Prostate gland (tissue), 2 donors: ENCODE data around the gene FIGN. TPM values are rescaled to one million over a fixed set of nuclear protein-coding genes. Genes with fewer than 3 reads are reported as not detected.

ENCODE experiments used
- DNase-seq: peaks from one replicate; pipeline ENCODE4 v3.0.0-alpha.2; 2019; ENCODE audit warnings: low spot score
- H3K27ac ChIP-seq, 2 donors: fragments of 200-600 bp; sonication (generic); 2 replicates each; pipeline ENCODE4 v1.5.1; 2017 to 2019
- H3K27me3 ChIP-seq: fragments of 200-600 bp; sonication (generic); replicated peaks from 2 replicates; pipeline ENCODE4 v1.5.1; 2019; ENCODE audit not compliant: insufficient read depth
- H3K36me3 ChIP-seq, 2 donors: fragments of 200-600 bp; sonication (generic); 1 replicate in 1 of 2; 2 replicates in 1 of 2; pipeline versions ENCODE4 v1.5.1 to v1.8.1; 2017 to 2019
- H3K4me1 ChIP-seq: fragments of 200-600 bp; sonication (generic); replicated peaks from 2 replicates; pipeline ENCODE4 v1.5.1; 2019
- H3K4me3 ChIP-seq, 2 donors: fragments of 200-600 bp; sonication (generic); 2 replicates each; pipeline ENCODE4 v1.5.1; 2017 to 2019
- H3K9me3 ChIP-seq: fragments of 200-600 bp; sonication (generic); 2 replicates; pipeline ENCODE4 v1.5.1; 2017
- POLR2A ChIP-seq: fragments of 450-650 bp; IDR thresholded peaks from one replicate; pipeline ENCODE4 v1.6.1; 2016; ENCODE audit warnings: antibody characterized with exemption, mild to moderate bottlenecking
- POLR2AphosphoS5 ChIP-seq: sonication (generic); formaldehyde crosslinking; IDR thresholded peaks from one replicate; pipeline ENCODE4 v1.6.1; 2017; ENCODE audit warnings: antibody characterized with exemption
- WGBS: methylation state at CpG from one replicate; pipeline ENCODE4 v1.1.5; 2018; 5-methylcytosine and 5-hydroxymethylcytosine counted together
- intact Hi-C: fragments of 100-400 bp; cut with DNase I; formaldehyde crosslinking; loops from one replicate; pipeline ENCODE4 v1.14.2; 2022
- total RNA-seq, 2 donors: library from RNA; depleted of rRNA; stranded (reverse); fragments of >200 nt; gene quantifications; one replicate each; pipeline ENCODE4 v1.1.0, GENCODE V29; 2016
- TF ChIP-seq, protein P1 (sequence below), 4 experiments: fragments of 200-600 bp in 2 of 4; fragments of 450-650 bp in 2 of 4; sonication (generic) in 2 of 4; IDR thresholded peaks; 1 replicate in 3 of 4; 2 replicates in 1 of 4; pipeline ENCODE4 v1.5.1; 2016 to 2019; ENCODE audit warnings: antibody characterized with exemption in 4 of 4, mild to moderate bottlenecking in 2 of 4, moderate library complexity in 2 of 4

Gene FIGN
- total RNA-seq, 2 donors from 2014 or later: 3.6 to 4.3 TPM

DNA sequence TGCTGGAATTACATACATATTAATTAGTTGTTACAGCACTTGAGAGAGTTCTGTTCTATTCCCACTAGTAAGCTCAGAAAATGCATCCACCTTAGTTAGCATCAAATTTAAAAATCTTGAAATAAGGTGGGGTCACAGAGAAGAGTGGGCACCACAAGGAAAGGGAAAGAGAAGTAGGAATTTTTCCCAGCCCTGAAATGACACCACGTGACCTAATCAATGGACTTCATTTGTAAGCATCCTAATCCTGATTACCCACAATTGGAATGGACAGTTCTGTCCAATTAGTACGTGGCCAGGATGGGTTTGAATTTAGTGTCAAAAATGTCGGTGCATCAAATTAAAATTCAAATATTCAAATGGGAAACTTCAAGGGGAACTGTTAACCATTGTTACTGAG lies 186.8 kb downstream of the FIGN start:
- intact Hi-C loops: no loop called here
- WGBS: 96% methylated on average over 3 of the region's 3 CpGs
- no peaks in the 10 kb centered on the region for H3K27me3 ChIP-seq

More for the DNA sequence above, 186.8 kb downstream of the FIGN start:
- TF ChIP-seq POLR2A (no peak), POLR2AphosphoS5 (no peak)
- TF ChIP-seq, protein P1, sequence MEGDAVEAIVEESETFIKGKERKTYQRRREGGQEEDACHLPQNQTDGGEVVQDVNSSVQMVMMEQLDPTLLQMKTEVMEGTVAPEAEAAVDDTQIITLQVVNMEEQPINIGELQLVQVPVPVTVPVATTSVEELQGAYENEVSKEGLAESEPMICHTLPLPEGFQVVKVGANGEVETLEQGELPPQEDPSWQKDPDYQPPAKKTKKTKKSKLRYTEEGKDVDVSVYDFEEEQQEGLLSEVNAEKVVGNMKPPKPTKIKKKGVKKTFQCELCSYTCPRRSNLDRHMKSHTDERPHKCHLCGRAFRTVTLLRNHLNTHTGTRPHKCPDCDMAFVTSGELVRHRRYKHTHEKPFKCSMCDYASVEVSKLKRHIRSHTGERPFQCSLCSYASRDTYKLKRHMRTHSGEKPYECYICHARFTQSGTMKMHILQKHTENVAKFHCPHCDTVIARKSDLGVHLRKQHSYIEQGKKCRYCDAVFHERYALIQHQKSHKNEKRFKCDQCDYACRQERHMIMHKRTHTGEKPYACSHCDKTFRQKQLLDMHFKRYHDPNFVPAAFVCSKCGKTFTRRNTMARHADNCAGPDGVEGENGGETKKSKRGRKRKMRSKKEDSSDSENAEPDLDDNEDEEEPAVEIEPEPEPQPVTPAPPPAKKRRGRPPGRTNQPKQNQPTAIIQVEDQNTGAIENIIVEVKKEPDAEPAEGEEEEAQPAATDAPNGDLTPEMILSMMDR (IDR thresholded peaks at IDR 0.05): no peak
- Histone ChIP-seq H3K4me3 (no peak overlapping the region), H3K4me1 (no peaks in the 10 kb centered on the region), H3K36me3 (no peaks in the 10 kb centered on the region), H3K27ac (no peak overlapping the region), H3K9me3 (no peaks in the 10 kb centered on the region)
- no peak for DNase-seq
